Suprapubic skin (tissue), 3 donors: Measurements from ENCODE around the gene MVD.

Source experiments
- CTCF ChIP-seq, 2 donors: fragments of 200-600 bp in 1 of 2; fragments of 450-650 bp in 1 of 2; sonication (generic) in 1 of 2; IDR thresholded peaks; one replicate each; pipeline ENCODE4 v1.5.1; 2016 to 2019; ENCODE audit warnings: antibody characterized with exemption in 2 of 2, mild to moderate bottlenecking in 1 of 2, moderate library complexity in 1 of 2
- POLR2A ChIP-seq, 2 donors: fragments of 450-650 bp; IDR thresholded peaks; one replicate each; pipeline ENCODE4 v1.6.1; 2017; ENCODE audit warnings: antibody characterized with exemption in 2 of 2, mild to moderate bottlenecking in 2 of 2, moderate library complexity in 2 of 2

- TF ChIP-seq POLR2A (IDR thresholded peaks at IDR 0.05), result no peak
- no peak for TF ChIP-seq CTCF (IDR thresholded peaks at IDR 0.05)
These were observed 34.4 kb upstream of the MVD start for GRCh38 chr16:88697116-88697830.
